Stimulated activated CD4-positive, alpha-beta T cell treated with anti-CD3 and anti-CD28 coated beads, Interleukin-4, amount 100 ng/mL, for 48 hours (primary cell): Measurements from ENCODE around the gene MAD2L2.
A peak's percentile ranks its signal among the peaks of the same experiment; 100 is the strongest.

Experiments used
- DNase-seq, 2 donors: peaks; one replicate each; pipeline ENCODE4 v3.0.0-alpha.2; 2020; ENCODE audit warnings: low read depth in 2 of 2

The MAD2L2 gene

GRCh38 chr1:11681071-11681771 lies at the start of gene MAD2L2:
MAD2L2 (minus strand) TSS chr1:11681148; CDS start chr1:11680601, 547 bp downstream.
- DNase-seq = peak; percentile 89 to 90

DNA sequence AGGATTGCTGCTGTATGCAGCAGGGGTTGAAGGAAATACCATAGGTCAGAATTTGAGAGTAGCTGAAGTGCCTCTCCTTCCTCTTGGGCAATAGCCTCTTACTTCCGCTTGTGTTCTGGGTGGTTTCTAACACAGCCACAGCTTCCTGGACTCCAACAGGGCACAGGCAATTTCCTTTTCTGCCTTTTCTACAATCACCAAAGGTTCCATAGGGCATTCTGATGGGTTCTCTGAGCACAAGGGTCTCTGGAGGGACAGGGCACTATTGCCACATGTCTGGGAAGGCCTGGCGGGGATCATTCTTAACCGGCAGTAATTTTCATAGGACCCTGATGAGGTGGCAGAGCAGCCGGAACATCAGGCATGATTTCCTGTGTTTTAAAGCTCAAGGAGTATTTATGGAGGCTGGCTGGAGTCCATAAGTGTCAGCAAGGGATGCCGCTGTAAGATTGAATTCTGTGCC lies 49.5 kb upstream of the MAD2L2 start:
- no peak for DNase-seq

GRCh38 chr1:11729498-11730428 lies 48.8 kb upstream of the MAD2L2 start:
- no peak for DNase-seq

DNA sequence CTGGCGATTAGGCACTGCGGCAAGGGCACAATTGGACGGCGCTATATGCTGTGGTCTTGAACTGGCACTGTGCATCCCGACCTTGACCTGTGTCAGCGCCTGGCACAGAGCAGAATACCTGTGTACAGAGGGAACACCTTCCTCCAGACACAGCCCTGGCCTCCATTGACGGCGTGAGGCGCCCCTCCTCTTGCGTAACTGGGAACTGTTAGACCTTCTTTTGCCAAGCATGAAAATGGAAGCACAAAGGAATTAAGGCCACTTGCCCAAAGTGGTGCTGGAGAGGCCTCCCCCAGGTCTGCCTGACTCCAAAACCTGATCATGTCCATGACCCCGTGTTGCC lies 48.2 kb upstream of the MAD2L2 start:
- no peak for DNase-seq

GRCh38 chr1:11728126-11728806 lies 47.3 kb upstream of the MAD2L2 start:
- no peak for DNase-seq

GRCh38 chr1:11727119-11727518 lies 46.2 kb upstream of the MAD2L2 start:
- no peak for DNase-seq

DNA sequence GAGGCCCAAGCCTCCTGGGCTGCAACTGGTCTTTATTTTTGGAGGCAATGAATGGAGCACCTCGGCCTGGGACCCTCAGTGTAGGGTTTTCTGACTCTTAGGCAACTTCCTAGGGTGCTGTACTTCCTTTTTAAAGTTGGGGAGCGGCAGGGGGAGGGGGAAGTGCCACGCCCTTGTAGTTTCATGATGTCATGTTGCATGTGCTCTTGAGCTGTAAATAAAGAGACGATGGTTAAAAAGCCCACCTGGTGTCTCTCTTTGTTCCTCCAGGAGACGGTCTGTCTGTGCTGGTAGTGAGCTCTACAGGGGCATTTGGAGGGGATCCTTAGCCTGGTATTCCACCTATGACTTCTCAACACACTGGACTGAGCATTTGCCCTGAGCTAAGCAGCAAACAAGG lies 44.7 kb upstream of the MAD2L2 start:
- DNase-seq = no peak

GRCh38 chr1:11722538-11722937 lies 41.6 kb upstream of the MAD2L2 start:
- DNase-seq = no peak

- no peak for DNase-seq
Observed at GRCh38 chr1:11721311-11721710, 40.4 kb upstream of the MAD2L2 start.

GRCh38 chr1:11720525-11720924 lies 39.6 kb upstream of the MAD2L2 start:
- no peak for DNase-seq

DNA sequence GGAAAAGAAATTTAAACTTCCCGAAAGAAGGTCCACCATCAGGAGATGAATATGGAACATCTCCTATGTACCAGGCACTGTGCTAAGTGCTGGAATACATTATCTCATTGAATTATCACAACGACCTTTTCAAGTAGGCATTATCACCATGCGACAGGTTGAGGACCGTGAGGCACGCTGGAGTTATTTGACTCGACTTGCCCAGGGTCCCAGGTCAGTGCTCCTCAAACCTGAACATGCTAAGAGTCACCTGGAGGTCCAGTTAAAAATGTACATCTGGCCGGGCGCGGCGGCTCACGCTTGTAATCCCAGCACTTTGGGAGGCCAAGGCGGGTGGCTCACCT lies 39.1 kb upstream of the MAD2L2 start:
- DNase-seq = no peak

DNA sequence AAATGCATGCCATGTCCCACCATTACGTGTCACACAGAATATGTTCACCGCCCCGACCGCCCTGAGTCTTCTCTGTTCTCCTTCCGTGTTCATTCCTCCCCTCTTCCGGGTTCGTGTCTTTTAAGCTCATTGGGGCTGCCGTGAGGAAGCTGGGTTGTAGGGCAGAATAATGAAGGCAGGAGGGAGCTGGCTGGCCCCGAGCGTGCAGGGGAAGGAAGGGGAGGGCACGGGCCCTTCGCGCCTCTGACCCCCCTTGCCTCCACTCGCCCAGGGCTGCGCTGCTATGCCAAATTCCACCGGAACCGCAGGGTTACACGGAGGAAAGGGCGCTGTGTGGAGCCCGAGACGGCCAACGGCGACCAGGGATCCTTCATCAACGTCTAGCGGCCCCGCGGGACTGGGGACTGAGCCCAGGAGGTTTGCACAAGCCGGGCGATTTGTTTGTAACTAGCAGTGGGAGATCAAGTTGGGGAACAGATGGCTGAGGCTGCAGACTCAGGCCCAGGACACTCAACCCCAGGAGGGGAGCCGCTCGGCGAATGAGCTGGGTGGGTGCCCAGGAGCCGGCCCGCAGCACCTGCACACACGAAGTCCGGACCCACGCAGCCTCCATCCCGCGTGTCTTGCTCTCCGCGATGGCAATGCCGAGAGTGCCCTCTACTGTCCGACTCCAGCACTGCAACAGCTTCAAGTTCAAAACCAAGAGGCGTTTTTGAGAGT lies 38.5 kb upstream of the MAD2L2 start:
- DNase-seq = peak; percentile 73 to 81

DNA sequence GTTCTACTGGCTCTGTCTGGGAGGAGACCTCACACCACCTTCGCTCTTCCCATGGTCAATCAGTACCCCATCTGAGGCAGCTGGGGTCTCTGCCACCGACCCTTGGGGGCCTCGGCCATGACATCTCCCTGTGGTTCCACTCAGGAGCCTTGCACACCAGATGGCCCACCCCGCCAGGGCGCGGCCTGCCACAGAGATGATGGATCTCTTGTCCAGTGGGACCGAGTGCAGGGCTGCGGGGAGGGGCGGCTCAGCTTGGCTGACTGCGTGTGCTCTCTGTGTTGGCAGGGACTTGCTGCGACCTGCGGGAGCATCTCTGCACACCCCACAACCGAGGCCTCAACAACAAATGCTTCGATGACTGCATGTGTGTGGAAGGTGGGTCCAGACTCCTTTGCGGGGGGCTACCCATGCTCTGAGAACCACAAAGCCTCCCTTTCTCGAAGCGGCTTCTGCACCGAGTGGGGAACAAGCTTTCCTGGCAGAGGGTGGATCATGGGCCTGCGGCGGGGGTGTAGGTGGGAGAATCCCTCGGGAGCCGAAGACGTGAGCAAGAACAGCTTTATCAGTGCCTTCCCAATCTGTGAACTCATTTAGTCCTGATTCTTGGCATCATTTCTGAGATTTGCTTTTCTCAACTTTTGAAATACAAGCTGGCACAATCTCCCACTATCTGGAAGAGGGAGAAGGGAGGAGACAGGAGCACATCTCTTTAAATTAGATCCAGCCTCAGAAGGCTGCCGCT lies 34.1 kb upstream of the MAD2L2 start:
- DNase-seq = no peak

GRCh38 chr1:11713095-11713494 lies 32.1 kb upstream of the MAD2L2 start:
- DNase-seq = no peak

GRCh38 chr1:11712285-11712684 lies 31.3 kb upstream of the MAD2L2 start:
- no peak for DNase-seq

DNA sequence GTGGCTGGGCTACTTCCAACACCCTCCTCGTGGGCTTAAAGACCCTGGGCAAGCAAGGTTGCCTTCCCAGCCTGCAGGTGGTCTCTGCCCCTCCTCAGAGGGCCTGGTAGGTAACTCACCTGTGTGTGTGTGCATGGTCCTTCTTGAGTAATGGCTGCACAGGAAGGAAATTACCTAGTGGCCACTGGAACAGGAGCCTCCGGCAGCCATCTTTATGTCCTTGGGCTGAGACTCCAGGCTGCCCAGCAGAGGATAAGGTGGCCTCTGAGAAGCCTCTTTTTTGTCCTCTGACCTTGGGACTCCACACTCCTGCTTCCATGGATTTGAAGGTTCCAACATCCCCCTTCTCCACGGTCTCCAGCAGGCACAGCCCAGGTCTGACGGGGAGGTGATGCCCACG lies 30.5 kb upstream of the MAD2L2 start:
- DNase-seq = no peak

GRCh38 chr1:11708554-11709350 lies 27.8 kb upstream of the MAD2L2 start:
- no peak for DNase-seq

GRCh38 chr1:11707621-11708276 lies 26.8 kb upstream of the MAD2L2 start:
- DNase-seq = no peak

- DNase-seq = no peak
Observed at GRCh38 chr1:11706292-11706691, 25.3 kb upstream of the MAD2L2 start.

DNA sequence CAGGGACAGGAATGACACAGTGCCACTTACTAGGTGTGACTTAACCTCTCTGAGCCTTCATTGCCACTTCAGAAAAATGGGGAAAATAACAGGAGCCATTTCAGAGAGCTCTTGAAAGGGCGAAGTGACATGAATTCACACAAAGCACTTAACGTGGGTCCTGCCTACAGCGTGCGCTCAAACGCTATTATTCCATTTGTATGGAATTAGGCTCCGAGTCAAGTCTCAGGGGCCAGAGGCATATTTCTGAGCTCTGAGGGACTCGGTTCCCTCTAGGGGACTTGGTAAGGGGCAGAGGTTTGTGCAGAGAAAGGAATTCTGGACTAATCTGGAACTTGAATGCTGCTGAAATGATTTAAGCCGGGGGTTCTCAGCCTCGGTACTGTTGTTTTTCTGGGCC lies 24.6 kb upstream of the MAD2L2 start:
- DNase-seq = no peak
